HepG2 (cell line): Measurements from ENCODE around the gene NUP107. TPM values are rescaled to one million over a fixed set of nuclear protein-coding genes. Genes with fewer than 3 reads are reported as not detected.

Source experiments
- ATF7-NPFF ChIP-seq: sonication (generic); formaldehyde crosslinking; IDR thresholded peaks from 2 replicates; pipeline ENCODE4 v1.8.1; 2023; ENCODE audit warnings: mild to moderate bottlenecking, low read depth, missing genetic modification reagents, moderate library complexity
- CHD4 ChIP-seq: fragments of 200-600 bp; sonication (generic); IDR thresholded peaks from 2 replicates; pipeline ENCODE4 v1.7.0; 2017; ENCODE audit warnings: mild to moderate bottlenecking, low read length, borderline replicate concordance
- GABPA ChIP-seq, 2 experiments: IDR thresholded peaks; 2 replicates each; pipeline ENCODE4 v1.6.1; 2011 to 2016; ENCODE audit warnings: low read depth in 2 of 2, low read length in 1 of 2, missing biosample characterization in 1 of 2, missing genetic modification characterization in 1 of 2
- GTF2F1 ChIP-seq: fragments of 150-350 bp; IDR thresholded peaks from 2 replicates; pipeline ENCODE4 v1.6.1; 2014; ENCODE audit warnings: low read length
- POLR2G ChIP-seq: fragments of 200-400 bp; formaldehyde crosslinking; IDR thresholded peaks from 2 replicates; pipeline ENCODE4 v1.6.1; 2018; ENCODE audit warnings: mild to moderate bottlenecking, low read depth, low read length, moderate library complexity
- TGIF2 ChIP-seq: IDR thresholded peaks from 2 replicates; pipeline ENCODE4 v1.6.1; 2016; ENCODE audit warnings: control low read depth, missing compliant biosample characterization
- ZMYM3 ChIP-seq: sonication (generic); formaldehyde crosslinking; IDR thresholded peaks from 2 replicates; pipeline ENCODE4 v1.5.1; 2020; ENCODE audit warnings: mild to moderate bottlenecking, missing genetic modification reagents
- ZNF101 ChIP-seq: sonication (generic); formaldehyde crosslinking; IDR thresholded peaks from 2 replicates; pipeline ENCODE4 v1.4.0; 2020; ENCODE audit warnings: mild to moderate bottlenecking, low read depth, missing genetic modification reagents, borderline replicate concordance
- ZNF460 ChIP-seq: sonication (generic); formaldehyde crosslinking; IDR thresholded peaks from 2 replicates; pipeline ENCODE4 v1.5.1; 2020; ENCODE audit warnings: missing genetic modification reagents, mild to moderate bottlenecking, borderline replicate concordance
- ZNF557 ChIP-seq: sonication (generic); formaldehyde crosslinking; IDR thresholded peaks from 2 replicates; pipeline ENCODE4 v1.4.0; 2020; ENCODE audit warnings: missing genetic modification reagents
- ZNF7 ChIP-seq: IDR thresholded peaks from 2 replicates; pipeline ENCODE4 v1.6.1; 2016; ENCODE audit warnings: missing biosample characterization, missing genetic modification reagents
- ZSCAN30 ChIP-seq: sonication (generic); formaldehyde crosslinking; IDR thresholded peaks from 2 replicates; pipeline ENCODE4 v1.5.0; 2020; ENCODE audit warnings: mild to moderate bottlenecking, missing genetic modification reagents
- polyA plus RNA-seq, 8 experiments: library from polyadenylated mRNA; depleted of rRNA in 3 of 8; stranded (reverse) in 7 of 8; unstranded in 1 of 8; fragments of >200 nt; fragmentation: Illumina TruSeq in 4 of 8; extraction: Trizol in 4 of 8; gene quantifications; 2 replicates each; pipeline versions ENCODE4 v1.2.1 to v1.2.3, GENCODE V29; 2011 to 2016; ENCODE audit warnings: low read depth in 4 of 8, missing spikeins in 1 of 8, mixed read lengths in 1 of 8; ENCODE audit not compliant: insufficient read depth in 1 of 8
- total RNA-seq, 5 experiments: library from RNA; depleted of rRNA; stranded (reverse); fragments of >200 nt; fragmentation: Illumina TruSeq; extraction: Trizol; gene quantifications; 2 replicates each; pipeline ENCODE4 v1.2.3, GENCODE V29; 2016; ENCODE audit warnings: low read depth in 1 of 5
- TF ChIP-seq, protein P1 (sequence below), 2 experiments: fragments of 450-650 bp in 1 of 2; sonication (generic) in 1 of 2; formaldehyde crosslinking in 1 of 2; IDR thresholded peaks; 2 replicates each; pipeline versions ENCODE4 v1.6.1 to v1.8.0; 2016 to 2022; ENCODE audit warnings: antibody characterized with exemption in 1 of 2, mild to moderate bottlenecking in 1 of 2, missing genetic modification reagents in 1 of 2
- TF ChIP-seq, protein P2 (sequence below): sonication (generic); formaldehyde crosslinking; IDR thresholded peaks from 2 replicates; pipeline ENCODE4 v1.8.0; 2022; ENCODE audit warnings: mild to moderate bottlenecking, missing genetic modification reagents
- TF ChIP-seq, protein P3 (sequence below): sonication (generic); formaldehyde crosslinking; IDR thresholded peaks from 2 replicates; pipeline ENCODE4 v1.5.1; 2020; ENCODE audit warnings: missing genetic modification reagents, mild to moderate bottlenecking, borderline replicate concordance

NUP107 gene
- total and polyA plus RNA-seq, 2 of the 13 experiments (the other 11 are each of a cell fraction or from before 2014, with no cell fraction given) = 54.7 to 100 TPM

DNA sequence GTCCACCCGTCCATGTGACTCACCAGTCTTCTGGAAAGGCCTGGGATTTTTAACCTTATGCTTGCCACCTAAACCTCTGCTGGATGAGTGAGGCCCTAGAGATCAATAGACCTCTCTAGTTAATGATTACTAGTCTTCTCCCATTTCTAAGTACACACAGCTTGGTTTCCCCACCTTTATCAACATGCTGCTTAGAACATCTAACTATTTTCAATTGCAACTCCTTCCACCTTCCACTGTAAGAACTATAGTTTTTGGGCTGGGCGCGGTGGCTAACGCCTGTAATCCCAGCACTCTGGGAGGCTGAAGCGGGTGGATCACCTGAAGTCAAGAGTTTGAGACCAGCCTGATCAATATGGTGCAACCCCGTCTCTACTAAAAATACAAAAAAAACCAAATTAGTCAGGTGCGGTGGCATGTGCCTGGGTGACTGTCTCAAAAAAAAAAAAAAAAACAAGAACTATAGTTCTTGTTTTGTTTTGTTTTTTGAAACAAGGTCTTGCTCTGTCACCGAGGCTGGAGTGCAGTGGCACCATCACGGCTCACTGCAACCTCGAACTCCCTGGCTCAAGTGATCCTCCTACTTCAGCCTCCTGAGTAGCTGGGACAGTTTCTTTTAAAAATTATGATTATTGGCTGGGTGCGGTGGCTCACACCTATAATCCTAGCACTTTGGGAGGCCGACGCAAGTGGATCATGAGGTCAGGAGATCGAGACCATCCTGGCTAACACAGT, 102.5 kb downstream of the NUP107 start (continued):
- TF ChIP-seq, protein P1, sequence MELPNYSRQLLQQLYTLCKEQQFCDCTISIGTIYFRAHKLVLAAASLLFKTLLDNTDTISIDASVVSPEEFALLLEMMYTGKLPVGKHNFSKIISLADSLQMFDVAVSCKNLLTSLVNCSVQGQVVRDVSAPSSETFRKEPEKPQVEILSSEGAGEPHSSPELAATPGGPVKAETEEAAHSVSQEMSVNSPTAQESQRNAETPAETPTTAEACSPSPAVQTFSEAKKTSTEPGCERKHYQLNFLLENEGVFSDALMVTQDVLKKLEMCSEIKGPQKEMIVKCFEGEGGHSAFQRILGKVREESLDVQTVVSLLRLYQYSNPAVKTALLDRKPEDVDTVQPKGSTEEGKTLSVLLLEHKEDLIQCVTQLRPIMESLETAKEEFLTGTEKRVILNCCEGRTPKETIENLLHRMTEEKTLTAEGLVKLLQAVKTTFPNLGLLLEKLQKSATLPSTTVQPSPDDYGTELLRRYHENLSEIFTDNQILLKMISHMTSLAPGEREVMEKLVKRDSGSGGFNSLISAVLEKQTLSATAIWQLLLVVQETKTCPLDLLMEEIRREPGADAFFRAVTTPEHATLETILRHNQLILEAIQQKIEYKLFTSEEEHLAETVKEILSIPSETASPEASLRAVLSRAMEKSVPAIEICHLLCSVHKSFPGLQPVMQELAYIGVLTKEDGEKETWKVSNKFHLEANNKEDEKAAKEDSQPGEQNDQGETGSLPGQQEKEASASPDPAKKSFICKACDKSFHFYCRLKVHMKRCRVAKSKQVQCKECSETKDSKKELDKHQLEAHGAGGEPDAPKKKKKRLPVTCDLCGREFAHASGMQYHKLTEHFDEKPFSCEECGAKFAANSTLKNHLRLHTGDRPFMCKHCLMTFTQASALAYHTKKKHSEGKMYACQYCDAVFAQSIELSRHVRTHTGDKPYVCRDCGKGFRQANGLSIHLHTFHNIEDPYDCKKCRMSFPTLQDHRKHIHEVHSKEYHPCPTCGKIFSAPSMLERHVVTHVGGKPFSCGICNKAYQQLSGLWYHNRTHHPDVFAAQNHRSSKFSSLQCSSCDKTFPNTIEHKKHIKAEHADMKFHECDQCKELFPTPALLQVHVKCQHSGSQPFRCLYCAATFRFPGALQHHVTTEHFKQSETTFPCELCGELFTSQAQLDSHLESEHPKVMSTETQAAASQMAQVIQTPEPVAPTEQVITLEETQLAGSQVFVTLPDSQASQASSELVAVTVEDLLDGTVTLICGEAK (IDR thresholded peaks at IDR 0.05) = no peak
- TF ChIP-seq, protein P1 (CRISPR knock-in tag; IDR thresholded peaks at IDR 0.05) = no peak
- TF ChIP-seq, protein P2, sequence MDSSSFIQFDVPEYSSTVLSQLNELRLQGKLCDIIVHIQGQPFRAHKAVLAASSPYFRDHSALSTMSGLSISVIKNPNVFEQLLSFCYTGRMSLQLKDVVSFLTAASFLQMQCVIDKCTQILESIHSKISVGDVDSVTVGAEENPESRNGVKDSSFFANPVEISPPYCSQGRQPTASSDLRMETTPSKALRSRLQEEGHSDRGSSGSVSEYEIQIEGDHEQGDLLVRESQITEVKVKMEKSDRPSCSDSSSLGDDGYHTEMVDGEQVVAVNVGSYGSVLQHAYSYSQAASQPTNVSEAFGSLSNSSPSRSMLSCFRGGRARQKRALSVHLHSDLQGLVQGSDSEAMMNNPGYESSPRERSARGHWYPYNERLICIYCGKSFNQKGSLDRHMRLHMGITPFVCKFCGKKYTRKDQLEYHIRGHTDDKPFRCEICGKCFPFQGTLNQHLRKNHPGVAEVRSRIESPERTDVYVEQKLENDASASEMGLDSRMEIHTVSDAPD (CRISPR knock-in tag) = no peak
- TF ChIP-seq ZMYM3 (CRISPR knock-in tag) (0 out of 2 replicates have a peak, but pooled peaks have one; percentile 60), ZNF460 (CRISPR knock-in tag) (peak; percentile 92), ZNF7 (no peak), GTF2F1 (no peak), ZNF101 (no peak), TGIF2 (CRISPR knock-in tag) (no peak), GABPA (IDR thresholded peaks at IDR 0.05; ENCODE audit: low read depth, low read length) (no peak), GABPA (CRISPR knock-in tag; IDR thresholded peaks at IDR 0.05; ENCODE audit: low read depth) (no peak), ZSCAN30 (CRISPR knock-in tag) (no peak), CHD4 (peak; percentile 34; the same call in 1 of the 2 replicates), ZNF557 (peak; percentile 73; the same call in 1 of the 2 replicates), POLR2G (peak; percentile 72; the same call in 1 of the 2 replicates), ATF7-NPFF (CRISPR knock-in tag) (no peak; the same call in 1 of the 2 replicates)
- TF ChIP-seq, protein P3, sequence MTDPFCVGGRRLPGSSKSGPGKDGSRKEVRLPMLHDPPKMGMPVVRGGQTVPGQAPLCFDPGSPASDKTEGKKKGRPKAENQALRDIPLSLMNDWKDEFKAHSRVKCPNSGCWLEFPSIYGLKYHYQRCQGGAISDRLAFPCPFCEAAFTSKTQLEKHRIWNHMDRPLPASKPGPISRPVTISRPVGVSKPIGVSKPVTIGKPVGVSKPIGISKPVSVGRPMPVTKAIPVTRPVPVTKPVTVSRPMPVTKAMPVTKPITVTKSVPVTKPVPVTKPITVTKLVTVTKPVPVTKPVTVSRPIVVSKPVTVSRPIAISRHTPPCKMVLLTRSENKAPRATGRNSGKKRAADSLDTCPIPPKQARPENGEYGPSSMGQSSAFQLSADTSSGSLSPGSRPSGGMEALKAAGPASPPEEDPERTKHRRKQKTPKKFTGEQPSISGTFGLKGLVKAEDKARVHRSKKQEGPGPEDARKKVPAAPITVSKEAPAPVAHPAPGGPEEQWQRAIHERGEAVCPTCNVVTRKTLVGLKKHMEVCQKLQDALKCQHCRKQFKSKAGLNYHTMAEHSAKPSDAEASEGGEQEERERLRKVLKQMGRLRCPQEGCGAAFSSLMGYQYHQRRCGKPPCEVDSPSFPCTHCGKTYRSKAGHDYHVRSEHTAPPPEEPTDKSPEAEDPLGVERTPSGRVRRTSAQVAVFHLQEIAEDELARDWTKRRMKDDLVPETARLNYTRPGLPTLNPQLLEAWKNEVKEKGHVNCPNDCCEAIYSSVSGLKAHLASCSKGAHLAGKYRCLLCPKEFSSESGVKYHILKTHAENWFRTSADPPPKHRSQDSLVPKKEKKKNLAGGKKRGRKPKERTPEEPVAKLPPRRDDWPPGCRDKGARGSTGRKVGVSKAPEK (CRISPR knock-in tag) = no peak
